ENCODE results near the gene DYNLRB2. TPM values are rescaled to one million over a fixed set of nuclear protein-coding genes. Genes with fewer than 3 reads are reported as not detected.
A peak's percentile ranks its signal among the peaks of the same experiment; 100 is the strongest.

The DYNLRB2 gene
- total RNA-seq (ENCODE audit: low replicate concordance), result 2.3 and 4.3 TPM in 2 replicates
- long read RNA-seq, result 0 reads

GRCh38 chr16:80540516-80541305 lies at the start of gene DYNLRB2:
Gene DYNLRB2, plus strand, starts transcription at chr16:80540993. Its CDS starts 84 bp downstream, at chr16:80541077.
- Mint-ChIP-seq H3K9me3 (peaks cover 5% of the 10 kb centered on the region), H3K27me3 (peaks cover 40% of the 10 kb centered on the region), H3K36me3 (no peaks in the 10 kb centered on the region), H3K4me3 (peak within 1 kb of the TSS; percentile 94), H3K4me1 (ENCODE audit: unreplicated experiment) (peaks cover 10% of the 10 kb centered on the region), H3K27ac (peak within 1 kb of the TSS; percentile 97)
- DNase-seq (ENCODE audit: extremely low spot score, unreplicated experiment), result peak; percentile 93
- TF ChIP-seq, protein P1, sequence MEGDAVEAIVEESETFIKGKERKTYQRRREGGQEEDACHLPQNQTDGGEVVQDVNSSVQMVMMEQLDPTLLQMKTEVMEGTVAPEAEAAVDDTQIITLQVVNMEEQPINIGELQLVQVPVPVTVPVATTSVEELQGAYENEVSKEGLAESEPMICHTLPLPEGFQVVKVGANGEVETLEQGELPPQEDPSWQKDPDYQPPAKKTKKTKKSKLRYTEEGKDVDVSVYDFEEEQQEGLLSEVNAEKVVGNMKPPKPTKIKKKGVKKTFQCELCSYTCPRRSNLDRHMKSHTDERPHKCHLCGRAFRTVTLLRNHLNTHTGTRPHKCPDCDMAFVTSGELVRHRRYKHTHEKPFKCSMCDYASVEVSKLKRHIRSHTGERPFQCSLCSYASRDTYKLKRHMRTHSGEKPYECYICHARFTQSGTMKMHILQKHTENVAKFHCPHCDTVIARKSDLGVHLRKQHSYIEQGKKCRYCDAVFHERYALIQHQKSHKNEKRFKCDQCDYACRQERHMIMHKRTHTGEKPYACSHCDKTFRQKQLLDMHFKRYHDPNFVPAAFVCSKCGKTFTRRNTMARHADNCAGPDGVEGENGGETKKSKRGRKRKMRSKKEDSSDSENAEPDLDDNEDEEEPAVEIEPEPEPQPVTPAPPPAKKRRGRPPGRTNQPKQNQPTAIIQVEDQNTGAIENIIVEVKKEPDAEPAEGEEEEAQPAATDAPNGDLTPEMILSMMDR (conservative IDR thresholded peaks at IDR 0.05), result no peak

DNA sequence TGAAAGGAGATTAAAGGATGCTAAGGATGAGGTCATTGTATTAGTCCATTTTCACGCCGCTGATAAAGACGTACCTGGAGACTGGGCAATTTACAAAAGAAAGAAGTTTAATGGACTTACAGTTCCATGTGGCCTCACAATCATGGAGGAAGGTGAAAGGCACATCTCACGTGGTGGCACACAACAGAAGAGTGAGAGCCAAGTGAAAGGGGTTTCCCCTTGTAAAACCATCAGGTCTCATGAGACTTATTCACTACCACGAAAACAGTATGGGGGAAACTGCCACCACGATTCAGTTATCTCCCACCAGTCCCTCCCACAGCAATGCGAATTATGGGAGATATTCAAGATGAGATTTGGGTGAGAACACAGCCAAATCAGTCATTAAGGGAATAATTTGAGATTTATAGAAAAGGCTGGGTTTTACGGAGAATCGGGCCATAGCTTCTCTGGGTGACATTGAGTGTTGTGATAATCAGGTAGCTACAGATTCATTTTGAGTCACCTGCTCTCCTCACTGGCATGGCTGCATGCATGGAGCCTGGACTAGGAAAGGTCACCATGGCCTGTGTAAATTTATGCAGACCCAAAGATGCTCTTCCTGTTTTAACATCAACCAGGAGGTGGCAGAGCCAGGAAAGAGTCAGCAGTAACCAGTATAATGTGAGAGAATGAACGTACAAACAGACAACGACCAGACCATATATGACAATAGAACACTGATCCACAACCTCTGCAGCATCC lies 40.5 kb upstream of the DYNLRB2 start:
- peaks cover 3% of the 10 kb centered on the region for H3K27me3 Mint-ChIP-seq
- H3K36me3 Mint-ChIP-seq, result no peaks in the 10 kb centered on the region
- DNase-seq (ENCODE audit: extremely low spot score, unreplicated experiment), result no peak
- no peaks in the 10 kb centered on the region for H3K4me1 Mint-ChIP-seq (ENCODE audit: unreplicated experiment)
- TF ChIP-seq, protein P1 (conservative IDR thresholded peaks at IDR 0.05), result no peak
- H3K9me3 Mint-ChIP-seq, result no peaks in the 10 kb centered on the region
- H3K4me3 Mint-ChIP-seq, result no peak overlapping the region
- no peak overlapping the region for H3K27ac Mint-ChIP-seq

DNA sequence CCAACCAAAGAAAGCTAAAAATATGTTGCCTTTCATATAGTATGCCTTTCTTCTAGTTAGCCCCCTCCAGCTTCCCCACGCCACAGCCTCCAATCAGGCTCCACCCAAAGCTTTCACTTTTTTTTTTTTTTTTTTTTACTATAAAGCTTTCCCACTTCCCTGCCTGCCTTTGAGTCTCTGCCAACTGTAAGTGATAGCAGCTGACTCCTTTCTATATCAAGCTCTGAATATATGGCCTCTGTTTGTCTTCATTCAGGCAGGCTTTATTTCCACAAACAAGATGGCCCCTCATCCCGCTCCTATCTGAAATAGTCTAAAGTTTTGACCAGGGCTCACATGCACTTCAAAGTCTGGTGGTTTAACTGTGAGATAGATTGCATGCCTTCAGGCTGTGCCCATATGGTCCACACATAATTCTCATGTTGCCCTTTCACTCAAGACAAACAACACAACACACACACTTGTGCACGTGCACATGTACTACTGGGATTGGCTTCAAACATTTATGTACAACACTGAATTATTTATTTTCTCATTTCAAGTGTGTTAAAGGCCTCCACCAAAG lies 39.8 kb upstream of the DYNLRB2 start:
- Mint-ChIP-seq H3K9me3 (no peaks in the 10 kb centered on the region), H3K27me3 (peaks cover 3% of the 10 kb centered on the region), H3K27ac (no peak overlapping the region), H3K4me1 (ENCODE audit: unreplicated experiment) (no peaks in the 10 kb centered on the region), H3K4me3 (no peak overlapping the region), H3K36me3 (no peaks in the 10 kb centered on the region)
- no peak for DNase-seq (ENCODE audit: extremely low spot score, unreplicated experiment)
- TF ChIP-seq, protein P1 (conservative IDR thresholded peaks at IDR 0.05), result no peak

DNA sequence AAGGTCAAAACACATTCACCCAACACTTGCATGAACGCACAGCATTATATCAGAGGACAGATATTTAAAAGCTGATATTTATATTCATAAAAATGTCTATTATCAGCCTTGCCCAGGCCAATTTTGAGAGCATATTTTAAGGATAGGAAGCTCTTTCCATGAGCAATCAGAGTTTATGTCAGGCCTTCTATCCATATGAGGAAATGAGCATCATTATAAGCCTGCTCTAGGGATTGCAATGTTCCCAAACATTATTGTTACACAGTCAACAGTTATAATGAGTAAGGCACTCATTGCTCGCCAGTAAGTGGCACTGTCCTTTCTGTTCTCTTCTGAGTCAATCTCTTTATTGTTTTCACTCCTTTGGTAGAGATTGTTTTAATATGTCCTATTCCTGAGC lies 37.7 kb upstream of the DYNLRB2 start:
- Mint-ChIP-seq H3K36me3 (no peaks in the 10 kb centered on the region), H3K27ac (no peak overlapping the region), H3K27me3 (peaks cover under 1% of the 10 kb centered on the region), H3K4me1 (ENCODE audit: unreplicated experiment) (no peaks in the 10 kb centered on the region), H3K9me3 (no peaks in the 10 kb centered on the region), H3K4me3 (no peak overlapping the region)
- TF ChIP-seq, protein P1 (conservative IDR thresholded peaks at IDR 0.05), result no peak
- DNase-seq (ENCODE audit: extremely low spot score, unreplicated experiment), result no peak

DNA sequence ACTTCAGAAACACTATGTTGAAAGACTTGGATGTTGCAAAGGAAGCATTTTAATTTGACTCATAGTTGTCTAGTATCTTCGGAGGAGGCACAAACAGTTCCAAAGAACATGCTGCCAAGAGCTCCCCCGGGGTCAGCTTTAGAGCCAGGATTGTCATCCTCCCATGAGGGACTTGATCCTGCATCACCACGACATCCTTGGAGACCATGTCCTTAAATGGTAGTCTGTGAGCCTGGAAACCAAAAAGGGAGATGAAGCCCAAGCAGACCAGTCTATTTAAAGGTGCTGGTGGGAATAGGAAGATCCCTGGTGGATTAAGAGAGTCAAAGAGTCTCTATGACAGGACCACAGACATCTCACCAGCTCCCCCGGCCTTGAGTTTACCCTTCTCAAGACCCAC lies 33.3 kb upstream of the DYNLRB2 start:
- H3K4me3 Mint-ChIP-seq, result no peak overlapping the region
- DNase-seq (ENCODE audit: extremely low spot score, unreplicated experiment), result no peak
- no peaks in the 10 kb centered on the region for H3K36me3 Mint-ChIP-seq
- peaks cover 4% of the 10 kb centered on the region for H3K4me1 Mint-ChIP-seq (ENCODE audit: unreplicated experiment)
- H3K9me3 Mint-ChIP-seq, result no peaks in the 10 kb centered on the region
- TF ChIP-seq, protein P1 (conservative IDR thresholded peaks at IDR 0.05), result no peak
- no peak overlapping the region for H3K27ac Mint-ChIP-seq
- peaks cover 5% of the 10 kb centered on the region for H3K27me3 Mint-ChIP-seq

All from type B pancreatic cell (in vitro differentiated cells).